T-helper 1 cell (primary cell): ENCODE measurements around the gene MAPK9.
A peak's percentile ranks its signal among the peaks of the same experiment; 100 is the strongest.

Source experiments
- DNase-seq, 5 donors: peaks; one replicate each; pipeline ENCODE4 v3.0.0-alpha.2; 2012 to 2020

MAPK9 gene

DNA sequence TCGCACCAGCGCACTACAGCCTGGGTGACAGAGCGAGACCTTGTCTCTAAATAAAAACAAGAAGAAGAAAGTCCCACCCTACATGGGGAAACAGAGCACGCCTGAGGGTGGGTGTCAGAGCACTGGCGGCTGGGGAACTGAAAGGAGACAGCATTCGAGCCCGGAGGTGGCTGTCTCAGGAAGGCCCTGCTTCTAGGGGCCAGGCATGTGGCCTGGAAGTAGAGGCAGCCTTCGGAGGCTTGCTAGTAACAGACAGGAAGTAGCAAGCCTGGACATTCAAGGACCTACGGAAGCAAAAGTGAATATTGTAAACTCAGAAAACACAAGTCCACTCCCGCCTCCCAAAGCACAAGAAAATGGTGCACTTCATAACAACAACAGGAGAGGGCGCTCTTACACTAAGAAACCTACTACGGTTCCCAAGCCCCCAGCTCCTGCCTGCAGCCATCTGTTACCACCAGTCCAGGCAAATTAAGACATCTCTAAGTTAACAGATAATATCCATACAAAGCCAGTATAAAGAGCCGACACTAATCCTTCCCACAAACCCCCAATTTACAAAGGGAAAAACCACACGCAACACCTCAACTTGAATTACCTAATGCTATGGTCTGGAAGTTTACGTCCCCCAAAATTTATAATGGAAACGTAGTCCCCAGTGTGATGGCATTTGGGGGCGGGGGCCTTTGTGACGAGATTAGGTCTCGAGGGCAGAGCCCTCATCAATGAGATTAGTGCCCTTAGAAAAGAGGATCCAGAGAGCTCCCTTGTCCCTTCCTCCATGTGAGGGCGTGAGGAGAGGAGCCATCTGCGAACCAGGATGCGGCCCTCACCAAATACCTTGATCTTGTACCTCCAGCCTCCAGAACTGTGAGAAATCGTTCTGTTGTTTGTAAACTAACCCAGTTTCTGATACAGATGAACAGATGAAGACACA lies 90.6 kb downstream of the MAPK9 start:
- DNase-seq = peak in 2 of 5 donors; percentile 5 to 16

DNA sequence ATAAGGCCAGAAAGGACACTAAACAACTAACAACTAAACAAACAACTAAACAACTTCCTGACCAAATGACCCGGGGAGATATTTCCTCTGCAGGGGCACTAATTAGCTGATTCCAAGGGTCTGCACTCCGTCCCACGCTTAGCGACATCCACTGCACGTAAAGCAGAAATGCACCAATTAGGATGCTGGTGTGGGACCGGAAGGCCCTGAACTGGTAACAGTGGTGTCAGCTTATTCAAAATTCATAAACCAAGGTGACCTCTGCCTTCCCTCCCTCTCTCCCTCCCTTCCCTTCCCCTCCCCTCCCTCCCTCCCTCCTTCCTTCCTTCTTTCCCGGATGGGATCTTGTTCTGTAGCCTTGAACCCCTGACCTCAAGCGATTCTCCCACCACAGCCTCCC lies 92.5 kb downstream of the MAPK9 start:
- DNase-seq = no peak

DNA sequence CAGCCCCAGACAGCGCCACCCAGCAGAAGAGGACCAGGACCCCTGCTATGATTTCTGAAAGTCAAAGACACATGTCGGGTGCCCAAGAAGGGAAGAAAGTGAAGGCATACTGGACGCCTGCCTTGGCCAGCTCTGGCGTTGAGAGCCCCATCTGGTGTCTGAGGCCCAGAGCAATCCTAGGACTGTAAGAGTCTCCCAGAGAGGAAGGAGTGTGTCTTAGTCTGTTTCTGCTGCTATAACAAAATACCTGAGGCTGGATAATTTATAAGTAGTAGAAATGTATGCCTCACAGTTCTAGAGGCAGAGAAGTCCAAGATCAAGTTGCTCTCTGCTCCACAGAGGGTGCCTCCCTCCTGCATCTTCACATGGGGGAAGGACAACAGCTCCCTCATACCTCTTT lies 93.7 kb downstream of the MAPK9 start:
- no peak for DNase-seq

- no peak for DNase-seq
Observed at GRCh38 chr5:180197016-180197702, 94.7 kb downstream of the MAPK9 start.

- DNase-seq = no peak
Observed at GRCh38 chr5:180194410-180195345, 97.2 kb downstream of the MAPK9 start.

- no peak for DNase-seq
Observed at GRCh38 chr5:180193749-180194375, 98.0 kb downstream of the MAPK9 start.

DNA sequence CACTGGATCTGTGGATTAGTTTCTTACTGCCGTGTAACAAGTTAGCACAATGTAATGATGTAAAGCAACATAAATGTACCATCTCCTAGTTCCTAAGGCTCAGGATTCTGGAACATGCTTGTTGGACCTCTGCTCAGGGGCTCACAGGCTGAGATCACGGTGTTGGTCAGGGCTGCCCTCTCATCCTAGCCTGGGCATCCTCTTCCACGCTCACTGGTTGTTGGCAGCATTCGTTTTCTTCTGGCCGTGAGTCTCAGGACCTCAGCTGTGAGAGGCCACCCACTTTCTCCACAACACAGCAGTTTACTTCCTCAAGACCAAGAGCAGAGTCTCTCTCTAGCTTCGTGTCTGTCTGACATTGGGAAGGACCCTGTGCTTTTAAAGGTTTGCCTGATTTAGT lies 100.2 kb downstream of the MAPK9 start:
- no peak for DNase-seq

- no peak for DNase-seq
Observed at GRCh38 chr5:180187767-180188166, 104.1 kb downstream of the MAPK9 start.
